ENCODE measurements around the gene EXO1.

Gene EXO1

GRCh38 chr1:241934866-241935265 lies 86.9 kb downstream of the EXO1 start:
- H3K4me3 ChIP-seq (ENCODE audit: low read length) = no peak overlapping the region
- DNase-seq (ENCODE audit: low read depth, low spot score) = no peak

Data from Jurkat, Clone E6-1 (cell line).